Loucy (cell line): ENCODE results near the gene PAM16.

Experiments
- EZH2phosphoT487 ChIP-seq: fragments of 200-600 bp; IDR thresholded peaks from 2 replicates; pipeline ENCODE4 v1.6.1; 2018; ENCODE audit warnings: antibody characterized with exemption, mild to moderate bottlenecking, moderate library complexity, borderline replicate concordance
- TF ChIP-seq, protein P1 (sequence below): fragments of 200-600 bp; sonication (generic); conservative IDR thresholded peaks from 2 replicates; pipeline ENCODE4 v1.5.1; 2014; ENCODE audit warnings: mild to moderate bottlenecking, antibody characterized with exemption, low read length

DNA sequence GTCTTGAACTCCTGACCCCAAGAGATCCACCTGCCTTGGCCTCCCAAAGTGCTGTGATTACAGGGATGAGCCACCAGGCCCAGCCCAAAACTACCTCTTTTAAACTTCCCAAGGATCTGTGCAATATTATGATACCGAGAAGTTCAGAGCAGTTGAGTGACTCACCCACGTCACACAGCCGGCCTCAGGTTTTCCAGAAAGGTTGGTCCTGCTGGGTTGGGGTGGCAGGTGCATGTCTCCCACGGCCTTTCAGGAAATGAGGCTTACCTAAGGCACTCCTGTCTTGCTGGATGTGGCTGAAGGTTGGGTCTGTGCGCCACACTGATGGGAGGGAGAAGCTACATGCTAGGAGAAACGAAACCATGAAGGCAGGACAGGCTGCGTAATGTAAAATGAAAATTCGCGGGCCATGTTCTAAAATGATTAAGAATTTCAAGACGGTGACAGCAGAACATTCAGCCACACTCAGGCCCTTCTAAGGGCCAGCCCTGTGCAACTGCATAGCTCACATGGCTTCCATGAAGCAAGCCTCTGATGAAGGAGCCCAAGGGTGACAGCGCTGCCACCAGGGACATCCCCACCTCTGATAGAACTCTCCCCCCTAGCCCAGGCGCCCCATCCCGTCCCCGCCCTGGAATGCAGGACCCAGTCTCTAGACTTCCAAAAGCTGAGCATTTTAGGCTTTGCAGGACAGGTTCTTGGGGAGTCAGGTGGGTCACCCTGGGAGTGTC lies 41.9 kb downstream of the PAM16 start:
- TF ChIP-seq, protein P1, sequence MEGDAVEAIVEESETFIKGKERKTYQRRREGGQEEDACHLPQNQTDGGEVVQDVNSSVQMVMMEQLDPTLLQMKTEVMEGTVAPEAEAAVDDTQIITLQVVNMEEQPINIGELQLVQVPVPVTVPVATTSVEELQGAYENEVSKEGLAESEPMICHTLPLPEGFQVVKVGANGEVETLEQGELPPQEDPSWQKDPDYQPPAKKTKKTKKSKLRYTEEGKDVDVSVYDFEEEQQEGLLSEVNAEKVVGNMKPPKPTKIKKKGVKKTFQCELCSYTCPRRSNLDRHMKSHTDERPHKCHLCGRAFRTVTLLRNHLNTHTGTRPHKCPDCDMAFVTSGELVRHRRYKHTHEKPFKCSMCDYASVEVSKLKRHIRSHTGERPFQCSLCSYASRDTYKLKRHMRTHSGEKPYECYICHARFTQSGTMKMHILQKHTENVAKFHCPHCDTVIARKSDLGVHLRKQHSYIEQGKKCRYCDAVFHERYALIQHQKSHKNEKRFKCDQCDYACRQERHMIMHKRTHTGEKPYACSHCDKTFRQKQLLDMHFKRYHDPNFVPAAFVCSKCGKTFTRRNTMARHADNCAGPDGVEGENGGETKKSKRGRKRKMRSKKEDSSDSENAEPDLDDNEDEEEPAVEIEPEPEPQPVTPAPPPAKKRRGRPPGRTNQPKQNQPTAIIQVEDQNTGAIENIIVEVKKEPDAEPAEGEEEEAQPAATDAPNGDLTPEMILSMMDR = no peak
- no peak for TF ChIP-seq EZH2phosphoT487
